ENCODE measurements around the gene FBXL13.
"Not testable (repeated sequence)": the region's sequence is repeated elsewhere in the genome, so short reads cannot be mapped to it uniquely, and the experiment has no call there.

FBXL13 gene

GRCh38 chr7:102769657-102770192, 304.9 kb downstream of the FBXL13 start:
- not testable (repeated sequence) for FAIRE-seq; DNase-seq (ENCODE audit: insufficient read length, low spot score)

DNA sequence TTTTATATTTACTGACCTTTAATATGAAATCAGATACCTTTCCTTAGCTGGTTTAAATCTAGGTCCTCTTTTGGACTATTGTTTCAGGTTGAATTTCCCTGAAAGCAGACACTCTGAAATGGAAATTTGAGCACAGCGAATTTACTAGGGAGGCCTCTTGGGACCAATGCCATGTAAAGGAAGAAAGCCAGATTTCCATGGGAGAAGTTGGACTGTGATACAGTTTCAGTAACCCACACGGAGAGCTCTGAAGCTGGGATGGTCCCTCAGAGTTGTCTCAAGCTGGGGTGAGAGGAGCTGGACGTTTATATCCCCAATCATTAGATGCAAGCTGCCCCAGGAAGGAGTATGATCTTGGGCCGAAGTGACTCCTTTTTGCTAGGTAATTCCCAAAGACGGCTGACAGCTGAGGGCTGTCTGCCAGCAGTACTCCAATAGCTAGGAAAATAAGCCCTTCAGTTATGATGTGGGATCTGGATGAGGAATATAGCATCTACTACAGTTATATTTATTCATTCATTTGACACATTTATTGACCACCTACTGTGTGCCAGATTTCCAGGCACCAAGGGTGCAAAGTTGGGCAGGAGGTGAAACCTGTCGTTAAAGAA, 311.2 kb downstream of the FBXL13 start:
- DNase-seq (ENCODE audit: insufficient read length, low spot score); FAIRE-seq: not testable (repeated sequence)
